Rectal smooth muscle tissue (tissue), 1 donor: ENCODE results near the gene NEK1.

Source experiments
- H3K27ac ChIP-seq: one replicate; pipeline ENCODE4 v1.7.0; 2013; ENCODE audit warnings: low read depth, low read length, inconsistent platforms
- H3K27me3 ChIP-seq: one replicate; pipeline ENCODE4 v1.7.0; 2013; ENCODE audit warnings: low read length; ENCODE audit not compliant: control insufficient read depth, insufficient read depth
- H3K36me3 ChIP-seq: one replicate; pipeline ENCODE4 v1.7.0; 2013; ENCODE audit warnings: low read length; ENCODE audit not compliant: control insufficient read depth, insufficient read depth
- H3K4me1 ChIP-seq: one replicate; pipeline ENCODE4 v1.7.0; 2013; ENCODE audit warnings: low read length; ENCODE audit not compliant: control insufficient read depth, insufficient read depth
- H3K4me3 ChIP-seq: one replicate; pipeline ENCODE4 v1.7.0; 2013; ENCODE audit warnings: low read length
- H3K9ac ChIP-seq: one replicate; pipeline ENCODE4 v1.7.0; 2013; ENCODE audit warnings: low read length

NEK1 gene, protein sequence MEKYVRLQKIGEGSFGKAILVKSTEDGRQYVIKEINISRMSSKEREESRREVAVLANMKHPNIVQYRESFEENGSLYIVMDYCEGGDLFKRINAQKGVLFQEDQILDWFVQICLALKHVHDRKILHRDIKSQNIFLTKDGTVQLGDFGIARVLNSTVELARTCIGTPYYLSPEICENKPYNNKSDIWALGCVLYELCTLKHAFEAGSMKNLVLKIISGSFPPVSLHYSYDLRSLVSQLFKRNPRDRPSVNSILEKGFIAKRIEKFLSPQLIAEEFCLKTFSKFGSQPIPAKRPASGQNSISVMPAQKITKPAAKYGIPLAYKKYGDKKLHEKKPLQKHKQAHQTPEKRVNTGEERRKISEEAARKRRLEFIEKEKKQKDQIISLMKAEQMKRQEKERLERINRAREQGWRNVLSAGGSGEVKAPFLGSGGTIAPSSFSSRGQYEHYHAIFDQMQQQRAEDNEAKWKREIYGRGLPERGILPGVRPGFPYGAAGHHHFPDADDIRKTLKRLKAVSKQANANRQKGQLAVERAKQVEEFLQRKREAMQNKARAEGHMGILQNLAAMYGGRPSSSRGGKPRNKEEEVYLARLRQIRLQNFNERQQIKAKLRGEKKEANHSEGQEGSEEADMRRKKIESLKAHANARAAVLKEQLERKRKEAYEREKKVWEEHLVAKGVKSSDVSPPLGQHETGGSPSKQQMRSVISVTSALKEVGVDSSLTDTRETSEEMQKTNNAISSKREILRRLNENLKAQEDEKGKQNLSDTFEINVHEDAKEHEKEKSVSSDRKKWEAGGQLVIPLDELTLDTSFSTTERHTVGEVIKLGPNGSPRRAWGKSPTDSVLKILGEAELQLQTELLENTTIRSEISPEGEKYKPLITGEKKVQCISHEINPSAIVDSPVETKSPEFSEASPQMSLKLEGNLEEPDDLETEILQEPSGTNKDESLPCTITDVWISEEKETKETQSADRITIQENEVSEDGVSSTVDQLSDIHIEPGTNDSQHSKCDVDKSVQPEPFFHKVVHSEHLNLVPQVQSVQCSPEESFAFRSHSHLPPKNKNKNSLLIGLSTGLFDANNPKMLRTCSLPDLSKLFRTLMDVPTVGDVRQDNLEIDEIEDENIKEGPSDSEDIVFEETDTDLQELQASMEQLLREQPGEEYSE (N-terminal part only)

DNA sequence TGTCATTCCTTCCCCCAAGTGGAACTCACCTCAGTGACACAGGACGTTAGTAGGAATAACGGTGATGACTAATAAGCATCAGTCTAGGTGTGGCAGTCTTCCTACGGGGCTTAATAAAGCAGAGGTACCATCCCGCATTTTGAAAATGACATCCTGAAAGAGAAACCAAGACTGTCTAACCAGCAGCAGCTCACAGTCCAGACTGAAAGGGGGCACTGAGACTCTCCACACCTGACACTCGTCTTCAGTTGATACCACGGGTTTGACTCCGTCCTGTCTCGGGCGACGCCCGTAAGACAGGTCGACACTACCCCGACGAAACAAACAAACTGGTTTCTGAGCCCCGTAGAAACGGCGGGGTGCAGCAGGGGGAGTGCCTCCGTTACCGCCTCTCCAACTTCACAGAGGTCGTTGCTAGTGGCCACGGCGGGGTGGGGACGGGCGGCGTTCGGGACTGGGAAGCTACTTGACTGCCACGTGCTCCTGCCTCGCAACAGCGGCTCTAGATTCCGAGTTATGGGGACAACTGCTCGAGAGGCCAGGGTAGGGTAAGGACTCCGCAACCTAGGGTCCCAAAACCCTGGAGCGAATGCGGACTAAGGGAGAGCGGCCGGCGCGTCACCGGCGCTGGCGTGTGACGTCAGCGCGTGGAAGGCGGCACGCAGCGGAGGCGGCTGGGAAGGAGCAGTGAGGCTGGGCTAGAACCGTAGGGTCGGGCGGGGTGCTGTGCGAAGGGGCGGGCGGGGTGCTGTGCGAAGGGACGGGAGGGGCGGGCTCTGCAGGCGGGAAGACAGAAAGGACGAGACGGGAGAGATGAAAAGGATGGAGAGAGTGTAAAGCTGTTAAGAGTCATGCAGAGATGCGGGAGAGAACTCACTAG, at the start of gene NEK1:
Gene NEK1 (minus strand): TSS at position 593 of the 880 bp plus-strand sequence. CDS start 9,953 bp downstream, outside the sequence.
- H3K4me1 ChIP-seq = peaks cover 10% of the 10 kb centered on the region
- H3K4me3 ChIP-seq = peak within 1 kb of the TSS; percentile 86
- peak within 1 kb of the TSS; percentile 93 for H3K27ac ChIP-seq
- H3K27me3 ChIP-seq = no peaks in the 10 kb centered on the region
- no peaks in the 10 kb centered on the region for H3K36me3 ChIP-seq
- H3K9ac ChIP-seq = peak within 1 kb of the TSS; percentile 71

DNA sequence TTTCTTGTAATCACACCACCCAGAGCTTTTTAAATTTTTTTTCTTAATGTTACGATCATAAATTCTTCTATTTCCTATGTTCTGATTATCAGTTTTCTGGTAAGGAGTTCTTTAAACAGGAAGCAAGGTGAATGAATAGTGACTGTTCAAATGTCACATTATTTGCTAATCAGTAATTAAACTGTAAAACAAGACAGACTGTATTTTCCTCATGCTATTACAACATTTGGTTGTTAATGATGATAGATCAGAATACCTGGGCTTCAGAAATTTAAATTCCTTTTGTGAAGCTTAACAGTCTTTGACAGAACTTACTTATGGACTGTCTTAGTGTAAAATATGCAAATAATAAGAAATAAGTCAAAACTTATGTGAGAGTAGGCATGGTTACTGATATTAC, 49.4 kb upstream of the NEK1 start:
- no peak overlapping the region for H3K4me3 ChIP-seq
- H3K36me3 ChIP-seq = no peaks in the 10 kb centered on the region
- H3K27ac ChIP-seq = no peak overlapping the region
- H3K9ac ChIP-seq = no peak overlapping the region
- H3K4me1 ChIP-seq = peaks cover 7% of the 10 kb centered on the region
- H3K27me3 ChIP-seq = no peaks in the 10 kb centered on the region

DNA sequence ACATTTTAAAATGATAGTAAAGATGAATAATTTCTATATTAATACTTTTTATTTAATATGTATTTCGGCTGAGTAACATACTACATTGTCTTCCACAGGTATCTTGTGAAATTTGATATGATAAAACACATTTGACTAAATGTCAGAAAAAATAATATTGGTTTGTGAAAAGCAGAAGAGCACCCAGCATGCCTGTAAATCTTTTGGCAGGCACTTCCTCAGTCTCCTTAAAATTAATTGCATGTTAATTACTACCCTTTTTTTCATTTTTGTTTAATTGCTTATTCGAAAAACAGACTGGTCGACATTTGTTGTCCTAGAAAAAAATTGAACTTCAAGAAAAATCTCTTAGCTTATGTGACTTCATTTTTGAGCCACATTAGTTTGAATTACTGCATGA, 48.5 kb upstream of the NEK1 start:
- no peak overlapping the region for H3K27ac ChIP-seq
- peaks cover 7% of the 10 kb centered on the region for H3K4me1 ChIP-seq
- no peaks in the 10 kb centered on the region for H3K27me3 ChIP-seq
- H3K4me3 ChIP-seq = no peak overlapping the region
- no peaks in the 10 kb centered on the region for H3K36me3 ChIP-seq
- no peak overlapping the region for H3K9ac ChIP-seq

DNA sequence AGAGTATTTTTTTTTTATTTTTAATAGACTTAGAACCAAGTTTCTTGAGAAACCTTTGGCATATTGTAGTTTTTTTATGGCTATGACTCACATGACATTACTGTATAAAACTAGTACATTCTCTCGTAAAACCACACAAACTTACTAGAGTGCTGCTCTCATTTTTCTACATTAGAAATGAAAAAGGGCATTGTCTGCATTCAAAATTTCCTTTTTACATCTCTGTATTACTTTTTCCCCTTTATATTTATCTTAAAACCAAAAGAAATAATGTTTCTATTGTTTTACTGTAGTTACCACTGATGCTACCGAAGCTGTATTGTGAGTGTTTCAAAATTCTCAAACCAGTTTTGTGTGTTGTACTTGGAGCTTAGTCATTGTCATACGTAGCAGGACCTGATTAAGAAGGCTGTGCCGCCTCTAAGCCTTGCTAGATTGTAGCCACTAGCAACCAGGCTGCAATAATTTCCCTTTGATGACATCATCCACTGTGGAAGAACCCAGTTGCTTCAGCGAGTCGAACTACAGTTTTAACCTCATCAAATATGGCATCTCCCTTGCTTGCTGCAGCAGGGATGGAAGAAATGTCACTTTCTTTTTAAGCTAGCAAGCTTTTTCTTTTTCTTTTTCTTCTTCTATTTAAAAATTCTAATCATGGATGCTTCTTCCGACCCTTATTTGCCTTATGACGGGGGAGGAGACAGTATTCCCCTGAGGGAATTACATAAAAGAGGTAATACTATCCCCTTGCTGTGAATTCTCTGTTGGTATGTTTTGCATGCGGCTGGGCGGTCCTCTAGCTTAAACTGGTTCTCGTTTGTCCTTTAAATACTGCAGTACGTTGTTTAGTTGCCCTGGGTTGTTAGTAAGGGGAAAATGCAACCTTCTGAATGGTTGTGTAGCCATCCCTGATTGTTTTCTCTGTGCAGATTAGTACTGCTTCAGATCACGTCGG, 47.6 kb upstream of the NEK1 start:
- peaks cover 7% of the 10 kb centered on the region for H3K4me1 ChIP-seq
- H3K4me3 ChIP-seq = peak overlapping the region; percentile 67
- peak overlapping the region; percentile 22 for H3K9ac ChIP-seq
- H3K27ac ChIP-seq = peak overlapping the region; percentile 81
- H3K27me3 ChIP-seq = no peaks in the 10 kb centered on the region
- no peaks in the 10 kb centered on the region for H3K36me3 ChIP-seq

DNA sequence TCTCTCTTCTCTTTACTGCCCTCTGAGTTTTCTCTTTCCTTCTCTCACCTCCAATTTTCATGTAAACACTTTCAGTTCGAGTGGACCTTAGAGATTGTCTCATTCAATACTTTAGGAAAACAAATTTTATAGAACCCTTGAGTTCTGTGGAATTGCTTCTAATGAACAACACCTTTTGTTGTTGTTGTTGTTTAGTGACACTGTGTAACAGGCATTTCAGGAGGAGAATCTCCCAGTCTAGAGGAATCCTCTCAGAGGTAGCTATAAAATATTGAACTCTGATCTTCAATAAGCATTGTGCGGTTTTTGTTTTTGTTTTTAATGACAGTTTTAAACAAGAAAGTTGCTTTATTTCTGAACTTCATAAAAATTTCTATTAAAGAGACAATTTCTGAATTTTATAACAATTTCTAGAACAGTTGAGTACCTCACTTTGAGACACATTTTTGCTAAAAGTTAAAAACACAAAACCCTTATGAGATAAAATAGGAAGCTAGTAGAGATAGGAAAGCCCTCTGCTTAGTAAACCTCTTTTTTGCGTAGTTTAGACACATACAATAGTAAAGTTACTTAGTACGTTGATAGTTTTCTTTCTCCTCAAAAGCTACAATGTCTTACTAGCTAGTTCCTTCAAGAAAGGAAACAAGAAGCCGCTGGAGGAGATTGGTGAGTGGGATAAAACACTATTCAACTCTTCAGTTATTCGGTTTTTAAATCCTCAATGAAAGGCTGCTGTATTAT, 46.8 kb upstream of the NEK1 start:
- no peaks in the 10 kb centered on the region for H3K36me3 ChIP-seq
- peaks cover 7% of the 10 kb centered on the region for H3K4me1 ChIP-seq
- H3K4me3 ChIP-seq = no peak overlapping the region
- H3K27me3 ChIP-seq = no peaks in the 10 kb centered on the region
- peak overlapping the region; percentile 81 for H3K27ac ChIP-seq
- no peak overlapping the region for H3K9ac ChIP-seq

DNA sequence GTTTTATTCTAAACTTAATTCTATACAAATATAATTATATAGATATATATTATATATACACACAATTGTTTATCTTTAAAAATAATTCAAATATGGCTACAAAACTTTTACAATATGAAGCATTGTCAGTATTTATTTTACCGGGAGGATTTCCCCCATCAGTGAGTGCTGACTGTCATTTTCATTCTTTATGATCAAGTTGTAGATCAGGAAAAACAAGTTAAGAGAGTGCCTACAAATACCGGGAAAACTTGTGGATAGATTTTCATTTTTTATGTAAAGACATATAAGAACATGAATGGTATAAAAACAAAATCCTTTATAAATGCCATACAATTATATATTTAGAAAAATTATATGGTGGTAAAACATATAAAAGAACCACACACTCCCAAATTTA, 45.8 kb upstream of the NEK1 start:
- Histone ChIP-seq H3K4me3 (no peak overlapping the region), H3K27me3 (no peaks in the 10 kb centered on the region), H3K9ac (no peak overlapping the region), H3K36me3 (no peaks in the 10 kb centered on the region), H3K4me1 (peaks cover 7% of the 10 kb centered on the region), H3K27ac (no peak overlapping the region)

DNA sequence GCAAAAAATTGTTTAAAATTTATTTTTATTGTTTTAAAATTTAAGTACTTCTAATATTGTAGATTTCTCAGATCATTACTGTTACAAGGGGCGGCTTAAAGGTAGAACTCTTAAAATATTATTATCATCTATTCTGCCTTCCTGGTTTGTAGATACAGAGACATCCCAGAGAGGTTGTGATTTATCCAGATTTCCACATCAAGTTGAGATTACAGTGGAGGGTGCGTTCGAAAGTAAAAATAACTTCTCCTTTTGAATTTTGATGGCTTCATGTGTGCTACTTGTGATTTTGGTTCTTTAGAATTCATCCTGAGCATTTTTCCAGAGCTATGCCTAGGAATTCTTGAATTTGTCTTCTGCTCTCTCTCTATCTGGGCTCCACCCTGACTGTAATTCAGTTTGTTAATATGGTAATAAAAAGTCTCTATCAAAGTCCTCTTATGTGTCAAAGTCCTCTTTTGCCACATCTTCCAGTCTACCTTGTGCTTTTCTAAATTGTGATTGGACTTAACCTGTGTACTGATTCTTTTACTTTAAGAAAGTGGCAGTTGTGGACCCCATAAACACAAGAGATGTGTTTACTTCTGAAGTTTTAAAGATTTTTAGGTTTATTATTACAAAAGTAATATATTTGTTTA, 45.2 kb upstream of the NEK1 start:
- no peak overlapping the region for H3K9ac ChIP-seq
- H3K4me3 ChIP-seq = no peak overlapping the region
- H3K27ac ChIP-seq = no peak overlapping the region
- H3K36me3 ChIP-seq = no peaks in the 10 kb centered on the region
- peaks cover 7% of the 10 kb centered on the region for H3K4me1 ChIP-seq
- H3K27me3 ChIP-seq = no peaks in the 10 kb centered on the region

DNA sequence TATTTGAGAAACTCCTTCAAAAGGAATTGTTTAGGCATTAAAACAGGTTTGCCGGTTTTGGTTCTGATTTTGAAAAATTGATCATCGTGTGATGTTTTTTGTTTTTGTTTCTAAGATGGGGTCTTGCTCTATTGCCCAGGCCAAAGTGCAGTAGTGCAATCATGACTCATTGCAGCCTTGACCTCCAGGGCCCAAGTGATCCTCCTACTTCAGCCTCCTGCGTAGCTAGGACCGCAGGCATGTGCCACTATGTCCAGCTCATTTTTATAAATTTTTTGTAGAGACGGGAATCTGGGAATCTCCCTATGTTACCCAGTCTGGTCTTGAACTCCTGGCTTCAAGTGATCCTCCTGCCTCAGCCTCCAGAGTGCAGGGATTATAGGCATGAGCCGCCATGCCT, 43.0 kb upstream of the NEK1 start:
- H3K4me3 ChIP-seq = no peak overlapping the region
- H3K4me1 ChIP-seq = peaks cover 4% of the 10 kb centered on the region
- H3K36me3 ChIP-seq = no peaks in the 10 kb centered on the region
- no peak overlapping the region for H3K9ac ChIP-seq
- H3K27ac ChIP-seq = no peak overlapping the region
- no peaks in the 10 kb centered on the region for H3K27me3 ChIP-seq

DNA sequence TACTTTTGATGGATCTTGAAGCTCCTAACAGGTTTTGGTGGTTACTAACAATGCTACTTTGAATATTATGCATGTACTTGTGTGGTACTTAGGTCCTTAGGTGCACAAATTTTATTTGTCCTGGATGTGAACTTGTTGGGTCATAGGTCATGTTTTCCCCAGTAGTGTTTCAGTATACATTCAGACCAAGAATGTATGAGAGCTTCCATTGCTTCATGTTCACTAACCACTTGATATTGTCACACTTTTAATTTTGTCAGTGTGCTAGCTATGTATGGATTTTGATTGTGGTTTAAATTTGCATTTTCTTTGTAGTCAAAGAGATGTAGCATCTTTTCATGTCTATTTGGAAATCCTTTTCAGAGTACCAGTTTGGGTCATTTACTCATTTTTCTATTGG, 40.2 kb upstream of the NEK1 start:
- H3K27ac ChIP-seq = no peak overlapping the region
- no peak overlapping the region for H3K4me3 ChIP-seq
- H3K4me1 ChIP-seq = peaks cover 9% of the 10 kb centered on the region

DNA sequence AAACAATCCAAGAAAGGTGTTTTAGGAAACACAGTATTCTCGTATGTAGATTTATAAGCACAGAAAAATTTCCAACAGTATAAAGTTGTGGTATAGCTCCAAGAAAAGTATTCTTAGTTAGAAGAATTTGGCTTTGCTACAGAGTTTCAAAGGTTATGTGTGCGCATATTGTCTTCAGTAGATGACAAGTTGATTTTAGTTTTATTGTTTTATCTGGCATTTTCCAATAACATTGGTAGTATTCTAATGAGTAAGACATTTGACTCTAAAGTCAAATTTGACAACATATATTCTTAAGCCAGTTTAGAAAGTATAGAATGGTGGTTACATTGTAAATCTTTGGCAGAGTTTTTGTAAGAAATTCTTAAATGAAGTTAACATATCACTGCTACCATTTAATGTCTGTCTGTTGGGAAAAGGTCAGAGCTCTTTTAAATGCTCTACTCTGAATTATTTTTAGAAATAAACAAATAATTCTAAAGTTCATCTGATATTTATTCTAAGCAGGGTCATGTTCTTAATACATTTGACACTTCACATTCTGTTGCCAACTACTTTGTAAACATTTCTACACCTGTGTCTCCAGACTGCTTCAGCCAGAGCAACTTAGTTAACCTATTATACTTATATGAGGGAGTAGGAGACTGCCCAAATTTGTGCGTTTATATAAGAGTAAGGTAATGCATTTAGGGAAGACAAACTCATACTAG, 38.0 kb upstream of the NEK1 start:
- H3K4me1 ChIP-seq = peaks cover 9% of the 10 kb centered on the region
- H3K27ac ChIP-seq = no peak overlapping the region
- no peak overlapping the region for H3K9ac ChIP-seq
- no peak overlapping the region for H3K4me3 ChIP-seq
- H3K27me3 ChIP-seq = no peaks in the 10 kb centered on the region
- no peaks in the 10 kb centered on the region for H3K36me3 ChIP-seq

More for the DNA sequence above, 40.2 kb upstream of the NEK1 start:
- no peaks in the 10 kb centered on the region for H3K27me3 ChIP-seq
- H3K9ac ChIP-seq = no peak overlapping the region
- H3K36me3 ChIP-seq = no peaks in the 10 kb centered on the region
